GM13977 (cell line): ENCODE results near the gene NRXN2.

Experiments used
- DNase-seq: peaks from one replicate; pipeline ENCODE4 v3.0.0; 2012; ENCODE audit warnings: low spot score
- in situ Hi-C: fragments of 300-500 bp; cut with MboI; formaldehyde crosslinking; loops from one replicate; pipeline ENCODE4 v1.12.0; 2022; ENCODE audit warnings: low sequenced_read_pairs, low pct_unique_long_range_greater_than_20kb, mixed read lengths, inconsistent platforms; ENCODE audit not compliant: unreplicated experiment
- TF ChIP-seq, protein P1 (sequence below): IDR thresholded peaks from 2 replicates; pipeline ENCODE4 v1.5.1; 2012; ENCODE audit warnings: mild to moderate bottlenecking, control low read depth; ENCODE audit not compliant: insufficient read depth; ENCODE audit errors: extremely low read depth, missing control alignments

The NRXN2 gene

DNA sequence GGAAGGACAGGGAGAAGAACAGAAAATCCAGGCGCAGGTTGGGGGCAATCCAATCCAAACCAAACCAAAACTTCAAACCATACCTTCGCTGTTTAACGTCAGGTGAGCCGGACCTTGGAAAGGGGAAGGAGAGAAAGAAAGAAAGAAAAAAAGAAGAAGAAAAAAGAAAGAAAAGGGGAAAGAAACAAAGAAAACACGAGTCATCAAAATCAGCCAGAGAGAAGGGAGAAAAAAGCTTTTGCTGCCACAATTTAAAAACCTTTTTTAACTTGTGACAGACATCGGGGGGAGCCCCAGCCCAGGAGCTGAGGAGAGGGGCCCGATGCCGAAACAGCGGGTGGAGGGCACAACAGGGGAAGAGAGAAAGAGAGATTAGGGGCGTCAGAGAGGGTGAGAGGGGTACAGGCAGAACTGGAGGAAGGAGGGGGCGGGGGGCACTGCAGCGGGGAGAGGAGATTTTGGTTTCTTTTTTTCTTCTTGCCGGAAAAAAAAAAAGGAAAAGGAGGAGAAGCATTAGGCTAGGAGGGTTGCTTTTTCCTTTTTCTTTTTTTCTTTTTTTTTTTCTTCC lies 30.1 kb downstream of the NRXN2 start:
- in situ Hi-C loops = no loop called here
- DNase-seq = no peak

GRCh38 chr11:64691543-64691942 lies 31.5 kb downstream of the NRXN2 start:
- no peak for DNase-seq
- TF ChIP-seq, protein P1, sequence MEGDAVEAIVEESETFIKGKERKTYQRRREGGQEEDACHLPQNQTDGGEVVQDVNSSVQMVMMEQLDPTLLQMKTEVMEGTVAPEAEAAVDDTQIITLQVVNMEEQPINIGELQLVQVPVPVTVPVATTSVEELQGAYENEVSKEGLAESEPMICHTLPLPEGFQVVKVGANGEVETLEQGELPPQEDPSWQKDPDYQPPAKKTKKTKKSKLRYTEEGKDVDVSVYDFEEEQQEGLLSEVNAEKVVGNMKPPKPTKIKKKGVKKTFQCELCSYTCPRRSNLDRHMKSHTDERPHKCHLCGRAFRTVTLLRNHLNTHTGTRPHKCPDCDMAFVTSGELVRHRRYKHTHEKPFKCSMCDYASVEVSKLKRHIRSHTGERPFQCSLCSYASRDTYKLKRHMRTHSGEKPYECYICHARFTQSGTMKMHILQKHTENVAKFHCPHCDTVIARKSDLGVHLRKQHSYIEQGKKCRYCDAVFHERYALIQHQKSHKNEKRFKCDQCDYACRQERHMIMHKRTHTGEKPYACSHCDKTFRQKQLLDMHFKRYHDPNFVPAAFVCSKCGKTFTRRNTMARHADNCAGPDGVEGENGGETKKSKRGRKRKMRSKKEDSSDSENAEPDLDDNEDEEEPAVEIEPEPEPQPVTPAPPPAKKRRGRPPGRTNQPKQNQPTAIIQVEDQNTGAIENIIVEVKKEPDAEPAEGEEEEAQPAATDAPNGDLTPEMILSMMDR = no peak
- in situ Hi-C loops = no loop called here

More for the DNA sequence above, 30.1 kb downstream of the NRXN2 start:
- TF ChIP-seq, protein P1 = no peak

DNA sequence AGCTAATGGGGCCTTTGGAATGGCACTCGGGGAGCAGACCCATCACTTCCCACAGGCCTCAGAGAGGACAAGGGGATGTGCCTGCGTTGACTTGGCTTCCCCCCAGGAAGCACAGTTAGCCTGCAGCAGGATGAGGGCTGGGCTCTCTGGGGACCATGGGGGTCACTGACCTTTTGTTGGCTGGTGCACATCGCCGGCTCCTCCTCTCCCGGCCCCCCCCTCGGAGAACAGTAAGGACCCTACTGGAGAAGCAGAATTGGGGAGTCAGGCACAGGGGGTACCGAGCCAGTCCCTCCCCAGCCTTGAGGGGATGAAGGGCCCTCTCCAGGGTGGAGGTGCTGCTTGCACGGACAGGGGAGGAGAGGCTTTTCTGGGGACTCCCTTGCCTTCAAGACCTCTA lies 32.8 kb downstream of the NRXN2 start:
- in situ Hi-C loops = no loop called here
- TF ChIP-seq, protein P1 = no peak
- no peak for DNase-seq

DNA sequence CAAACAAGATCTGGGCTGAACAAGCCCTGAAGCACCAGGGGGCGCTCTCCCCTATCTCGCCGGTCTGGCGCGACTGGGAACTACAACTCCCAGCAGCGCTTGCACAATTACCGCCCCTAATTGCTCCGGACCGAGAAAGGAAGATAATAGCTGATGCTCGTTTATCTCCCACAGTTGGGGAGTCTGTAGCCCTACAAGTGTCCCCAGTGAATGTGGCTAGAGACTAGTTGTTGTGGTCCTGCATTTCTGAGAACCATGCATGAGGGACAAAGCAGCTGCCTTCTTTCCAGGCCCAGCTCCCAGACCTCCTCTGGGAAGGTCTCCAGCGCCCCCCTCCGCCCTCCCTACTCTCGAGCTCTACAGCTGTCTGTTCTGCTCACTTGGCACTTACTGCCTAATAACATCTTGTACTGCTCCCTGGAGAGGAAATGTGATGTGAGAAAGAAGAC lies 34.4 kb downstream of the NRXN2 start:
- peak; percentile 90 for DNase-seq
- in situ Hi-C loops = no loop called here
- TF ChIP-seq, protein P1 = peak; percentile 87

DNA sequence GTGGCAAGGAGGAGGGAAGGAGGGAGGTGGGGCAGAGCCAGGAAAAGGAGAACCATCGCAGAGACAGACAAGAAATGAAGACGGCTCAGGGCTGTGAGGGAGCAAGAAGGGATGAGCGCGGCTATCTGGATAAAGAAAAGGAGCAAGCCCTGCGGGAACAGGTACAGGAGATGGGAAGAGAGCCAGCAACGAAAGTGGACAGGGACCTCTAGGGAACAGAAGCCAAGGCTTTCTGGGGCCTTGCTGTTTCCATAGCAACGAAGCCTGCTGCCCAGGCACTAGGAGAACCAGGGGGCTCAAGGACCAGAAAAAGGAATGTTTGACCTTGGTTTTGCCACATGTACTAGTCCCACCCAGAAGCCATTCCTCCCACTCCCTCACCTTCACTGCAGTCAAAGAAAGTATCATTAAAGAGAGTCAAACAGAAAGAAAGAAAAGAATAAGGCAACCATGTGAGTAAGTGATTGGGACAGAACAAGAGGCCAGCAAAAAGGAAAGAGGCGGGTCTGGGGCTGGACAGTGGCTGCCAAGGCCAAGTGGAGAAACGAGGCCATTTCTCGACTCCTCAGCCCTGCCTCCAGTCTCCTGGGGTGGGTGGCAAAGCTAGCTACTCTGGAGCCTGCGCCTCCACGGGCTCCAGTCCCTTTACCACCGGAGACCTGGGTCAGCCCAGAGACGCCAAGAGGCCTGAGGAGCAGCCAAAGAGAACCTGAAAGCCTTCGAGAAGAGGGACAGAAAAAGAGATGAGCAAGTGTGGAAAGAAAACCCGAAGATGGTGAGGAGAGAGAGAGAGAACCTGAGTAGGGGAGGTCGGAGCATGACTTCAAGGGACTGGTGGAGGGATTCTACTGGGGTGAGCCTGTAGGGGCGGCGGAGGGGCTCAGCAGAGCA lies 35.1 kb downstream of the NRXN2 start:
- TF ChIP-seq, protein P1 = no peak
- in situ Hi-C loops = no loop called here
- no peak for DNase-seq

DNA sequence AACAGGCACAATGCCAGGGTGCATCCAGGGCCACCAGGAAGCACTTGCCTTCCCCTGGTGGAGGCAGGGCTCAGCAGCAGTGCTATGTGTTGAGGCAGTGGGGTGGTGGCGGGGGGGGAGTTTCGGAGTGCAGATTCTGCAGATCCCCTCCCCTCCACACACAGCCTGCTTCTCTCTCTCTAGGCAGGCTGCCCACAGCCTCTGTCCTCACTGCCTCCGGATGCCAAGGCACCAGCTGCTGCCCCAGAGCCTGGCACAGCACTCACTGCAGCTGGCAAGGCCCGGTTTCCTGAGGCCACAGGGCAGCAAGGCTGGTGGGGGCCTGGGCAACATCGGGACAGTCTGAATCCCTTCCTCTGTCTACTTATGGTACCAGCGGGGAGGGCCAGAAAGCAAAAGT lies 35.8 kb downstream of the NRXN2 start:
- in situ Hi-C loops = no loop called here
- TF ChIP-seq, protein P1 = no peak
- no peak for DNase-seq
